DMS153 treated with DMSO at 0.1 percent for 48 hours (cell line): Measurements from ENCODE around the gene PRLR.

ENCODE experiments used
- DNase-seq: peaks from one replicate; lab custom pipeline; 2025; ENCODE audit not compliant: unreplicated experiment; lab: John Stamatoyannopoulos, UW

PRLR gene

GRCh38 chr5:35162848-35163709, 67.2 kb downstream of the PRLR start:
- DNase-seq, result no peak

DNA sequence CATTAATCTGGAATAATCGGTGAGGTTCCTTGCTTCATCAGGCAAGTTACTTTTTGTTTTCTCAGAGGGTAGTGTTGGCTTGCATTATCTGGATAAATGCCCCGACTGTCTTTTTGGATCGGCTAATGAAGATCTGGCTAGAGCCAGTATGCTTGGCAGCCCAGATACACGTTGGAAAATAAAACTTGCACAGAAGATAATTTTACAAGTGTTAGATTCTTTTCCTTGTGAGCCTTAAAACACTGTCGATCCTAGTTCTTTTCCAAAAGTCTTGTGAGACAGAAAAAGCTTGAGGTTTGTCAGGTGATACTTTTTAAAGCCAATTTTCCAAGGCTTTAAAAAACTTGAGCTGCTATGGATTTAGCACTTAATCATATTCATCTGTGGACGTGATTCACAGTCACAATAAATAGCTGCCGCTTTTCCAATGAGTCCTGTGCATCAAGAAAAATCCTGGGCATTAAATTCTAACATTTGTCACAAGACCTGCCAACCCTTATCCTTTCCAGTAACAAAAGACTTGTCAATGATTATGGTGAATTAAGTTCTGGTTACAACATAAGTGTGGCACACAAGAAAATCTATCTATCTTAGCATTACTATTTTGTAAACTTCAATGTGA, 68.5 kb downstream of the PRLR start:
- no peak for DNase-seq

DNA sequence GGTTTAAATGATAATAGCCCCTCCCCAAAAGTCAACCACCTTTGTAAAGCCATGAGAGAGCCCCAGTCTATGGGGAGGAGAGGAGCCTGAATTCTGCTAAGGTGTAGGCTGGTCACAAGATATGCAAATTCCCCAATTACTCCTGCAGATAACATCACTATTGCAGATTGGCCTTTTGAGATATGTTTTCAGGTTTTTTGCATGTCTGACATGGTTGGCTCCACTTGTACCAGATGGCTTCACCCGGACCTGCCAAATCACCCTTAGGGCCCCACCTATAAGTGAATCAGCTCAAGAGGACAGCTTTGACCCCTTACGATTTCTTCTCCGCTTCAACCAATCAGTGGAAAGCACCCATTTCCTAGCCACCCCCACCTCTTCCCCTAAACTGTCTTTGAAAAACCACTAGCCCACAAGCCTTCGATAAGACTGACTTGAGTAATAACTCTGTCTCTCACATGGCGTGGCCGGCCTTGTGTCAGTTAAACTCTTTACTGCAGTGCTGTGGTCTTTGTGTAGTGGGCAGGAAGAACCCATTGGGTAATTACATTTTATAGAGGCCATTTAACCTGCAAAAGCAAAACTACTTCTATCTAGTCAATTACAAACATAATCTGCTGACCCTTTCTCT, 69.7 kb downstream of the PRLR start:
- DNase-seq, result no peak

DNA sequence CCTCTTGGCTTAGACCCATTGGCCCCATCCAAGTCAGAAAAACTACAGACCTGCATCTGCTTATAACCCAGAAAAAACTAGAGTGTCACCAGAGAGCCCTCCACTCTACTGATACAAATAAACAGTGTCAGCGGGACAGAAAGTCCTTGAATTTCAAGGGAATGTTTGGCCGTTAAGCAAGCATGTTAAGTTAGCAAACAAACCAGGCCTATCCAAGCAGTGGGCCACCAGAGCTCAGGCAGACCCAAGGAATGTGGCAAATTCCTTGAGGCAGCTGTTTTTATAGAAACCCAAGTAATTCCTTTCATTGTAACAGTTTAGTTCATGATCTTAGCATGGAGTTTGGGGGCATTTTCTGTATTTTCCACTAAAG, 70.9 kb downstream of the PRLR start:
- no peak for DNase-seq

GRCh38 chr5:35158622-35159369, 71.5 kb downstream of the PRLR start:
- DNase-seq, result no peak

DNA sequence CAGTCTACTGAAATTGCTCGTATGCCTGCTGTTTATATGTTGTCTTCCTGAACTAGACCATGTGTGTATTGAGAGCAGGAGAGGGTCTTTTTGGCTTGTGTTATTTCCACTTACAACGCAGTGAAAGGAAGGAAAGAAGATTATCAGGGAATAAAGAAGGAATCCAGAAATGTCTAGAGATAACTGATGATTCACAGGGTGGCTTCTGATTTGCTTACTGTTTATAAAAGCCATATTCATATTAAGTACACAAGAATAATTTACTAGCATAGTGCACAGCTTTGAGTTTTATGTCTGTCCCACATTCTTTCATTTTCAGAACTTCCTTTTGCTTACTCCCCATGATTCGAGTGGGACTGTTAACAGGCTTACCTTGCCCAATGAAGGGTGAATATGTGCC, 72.1 kb downstream of the PRLR start:
- no peak for DNase-seq

DNA sequence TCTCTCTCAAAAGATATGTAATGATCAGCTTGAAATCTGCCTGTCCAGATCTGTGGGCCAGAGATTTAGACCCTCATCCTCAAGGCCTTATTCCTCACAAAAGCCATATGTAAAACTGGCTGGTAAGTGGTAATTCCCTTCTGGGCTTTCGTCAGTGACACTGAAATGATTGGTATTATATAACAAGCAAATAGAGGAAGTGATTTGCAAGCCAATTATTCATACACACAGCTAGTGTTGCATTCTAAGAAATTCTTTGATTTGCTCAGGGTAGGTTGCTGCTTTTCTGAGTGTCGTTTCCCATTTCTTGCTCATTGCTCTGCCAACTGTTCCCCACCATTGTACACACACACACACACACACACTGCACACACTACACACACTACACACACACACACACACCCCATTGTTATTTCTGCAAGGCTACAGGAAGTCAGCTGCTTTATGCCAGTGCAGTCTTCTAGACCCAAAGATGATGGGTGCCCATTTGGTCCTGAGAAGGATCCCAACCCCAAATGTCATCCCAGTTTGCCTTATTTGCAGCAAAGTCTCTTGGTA, 76.8 kb downstream of the PRLR start:
- no peak for DNase-seq

GRCh38 chr5:35152733-35153132, 77.6 kb downstream of the PRLR start:
- no peak for DNase-seq

GRCh38 chr5:35151146-35151920, 79.0 kb downstream of the PRLR start:
- no peak for DNase-seq

DNA sequence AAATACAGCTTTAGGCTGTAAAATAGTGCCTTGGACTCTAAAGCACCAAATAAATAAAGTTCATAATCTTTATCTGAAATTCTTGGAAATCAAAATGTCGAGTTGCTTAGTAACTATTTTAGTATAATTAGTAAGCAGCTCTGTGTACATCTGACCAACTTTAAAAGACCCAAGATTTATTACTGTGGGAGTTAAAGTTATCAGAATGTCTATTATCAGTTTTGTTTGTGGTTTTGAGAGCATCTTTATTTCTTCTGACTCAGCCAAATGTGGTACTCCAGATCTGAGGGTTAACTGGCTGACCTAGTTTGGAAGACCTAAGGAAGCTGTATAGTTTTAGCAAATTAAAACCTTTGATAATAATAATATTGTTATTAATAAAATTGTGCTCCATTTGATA, 81.2 kb downstream of the PRLR start:
- DNase-seq, result no peak

DNA sequence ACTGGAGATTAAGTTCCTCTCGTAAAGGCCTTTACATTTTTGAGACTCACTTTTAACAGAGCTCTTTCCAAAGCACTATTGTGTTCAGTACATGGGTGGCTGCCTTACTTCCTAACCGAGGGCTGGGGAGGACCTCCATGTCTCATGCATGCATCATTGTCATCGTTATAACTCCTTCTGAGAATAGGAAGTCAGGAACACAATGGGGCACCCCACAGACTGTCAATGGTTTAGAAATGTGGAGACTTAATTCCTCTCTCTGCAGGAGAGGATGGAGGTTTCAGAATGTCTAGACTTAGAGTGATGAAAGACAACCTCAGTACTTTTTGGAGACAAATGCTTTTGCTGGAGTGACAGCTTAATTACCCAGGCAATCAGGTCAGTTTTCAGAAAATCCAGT, 83.9 kb downstream of the PRLR start:
- DNase-seq, result no peak

DNA sequence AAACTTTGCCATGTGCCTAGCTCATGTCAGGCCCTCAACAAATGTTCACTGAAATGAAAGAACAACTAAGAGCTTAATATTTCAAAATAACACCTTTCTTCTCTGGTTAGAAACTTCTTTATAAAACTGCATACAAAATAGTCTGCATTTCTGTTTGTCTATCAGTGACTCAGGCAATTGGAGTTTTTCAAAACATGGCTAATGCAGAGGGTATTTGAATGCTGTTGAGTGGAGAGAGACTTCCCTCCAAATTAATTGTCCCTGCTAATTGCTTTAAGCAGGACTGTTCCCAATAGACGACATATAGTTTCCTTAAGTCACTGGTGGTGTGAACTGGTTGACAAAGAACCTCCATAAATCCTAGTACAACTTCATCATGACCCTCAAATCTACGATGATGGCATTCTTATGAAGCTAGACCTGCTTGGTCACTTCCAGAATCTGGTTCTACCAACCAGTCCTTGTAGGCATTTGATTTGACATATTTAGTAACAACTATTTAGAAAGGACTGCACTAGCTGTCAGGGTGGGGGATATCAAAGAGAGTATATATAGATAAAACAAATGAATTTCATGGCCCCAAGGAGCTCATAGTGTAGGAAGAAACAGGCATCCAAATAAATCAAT, 84.5 kb downstream of the PRLR start:
- no peak for DNase-seq

DNA sequence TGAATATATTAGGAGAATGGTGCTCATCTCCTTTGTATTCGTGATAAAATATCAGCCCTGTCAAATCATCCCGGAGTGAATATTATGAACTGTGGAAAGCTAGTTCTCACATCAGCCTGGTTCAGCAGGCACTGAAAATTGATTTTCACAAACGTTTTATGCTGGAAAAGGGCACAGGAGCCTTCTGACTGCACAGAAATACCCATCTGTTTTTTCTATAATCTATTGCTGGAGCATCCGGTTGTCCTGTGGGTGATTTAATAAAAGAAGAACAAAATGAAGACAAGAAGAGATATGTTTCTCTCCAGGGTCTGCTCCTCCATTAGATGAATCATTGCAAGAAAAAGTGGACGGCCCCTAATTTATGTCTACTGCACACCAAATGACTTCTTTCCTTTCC, 85.3 kb downstream of the PRLR start:
- no peak for DNase-seq

DNA sequence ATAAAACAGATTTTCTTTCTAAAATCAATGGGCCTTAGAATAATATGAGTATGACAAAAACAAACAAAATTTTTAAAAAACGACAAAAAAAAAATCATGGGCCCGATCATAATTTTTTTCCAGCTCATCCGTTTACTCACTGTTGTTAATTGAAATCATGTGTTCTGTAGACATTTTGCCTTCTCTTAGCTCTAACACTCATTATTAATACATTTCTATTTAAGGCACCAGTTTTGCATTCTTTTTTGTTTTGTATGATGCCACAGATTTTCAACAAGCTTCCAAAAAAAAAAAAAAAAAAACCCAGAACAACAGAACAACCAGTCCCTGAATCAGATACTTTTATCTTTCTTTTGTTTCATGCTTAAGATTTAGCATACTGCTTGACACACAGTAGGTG, 86.4 kb downstream of the PRLR start:
- DNase-seq, result no peak

DNA sequence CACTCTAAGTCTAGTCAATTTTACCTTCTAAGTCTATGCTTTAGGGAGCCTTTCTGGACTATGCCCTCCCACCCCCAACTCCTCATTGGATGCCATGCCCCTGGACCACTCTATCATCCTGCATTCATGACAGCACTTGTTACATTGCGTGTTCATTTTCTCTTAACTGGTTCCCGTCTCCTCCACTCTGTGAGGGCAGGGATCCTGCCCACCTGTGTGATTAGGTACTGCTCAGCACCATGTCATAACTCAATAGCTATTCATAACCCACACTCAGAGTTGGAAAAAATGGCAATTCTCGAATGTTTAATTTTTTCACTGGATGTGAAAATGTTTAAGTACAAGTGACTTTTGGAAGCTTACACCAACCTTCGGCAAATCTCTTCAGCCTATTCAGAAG, 88.5 kb downstream of the PRLR start:
- DNase-seq, result no peak

DNA sequence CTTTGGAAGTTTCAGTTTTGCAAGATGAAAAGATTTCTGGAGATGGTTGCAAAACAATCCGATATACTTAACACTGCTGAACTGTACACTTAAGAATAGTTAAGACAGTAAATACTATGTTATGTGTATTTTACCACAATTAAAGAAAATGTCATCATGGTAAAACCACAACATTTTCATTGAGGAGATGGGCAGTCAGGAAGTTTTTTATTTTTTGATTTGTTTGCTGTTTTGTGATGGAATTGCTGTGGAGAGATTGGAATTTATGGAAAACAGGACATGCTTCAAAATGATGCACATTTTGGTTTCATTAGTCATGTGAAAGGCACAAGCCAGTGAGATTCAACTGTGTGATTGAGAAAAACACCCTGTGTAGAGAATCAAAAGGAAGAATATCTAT, 92.1 kb downstream of the PRLR start:
- DNase-seq, result no peak

DNA sequence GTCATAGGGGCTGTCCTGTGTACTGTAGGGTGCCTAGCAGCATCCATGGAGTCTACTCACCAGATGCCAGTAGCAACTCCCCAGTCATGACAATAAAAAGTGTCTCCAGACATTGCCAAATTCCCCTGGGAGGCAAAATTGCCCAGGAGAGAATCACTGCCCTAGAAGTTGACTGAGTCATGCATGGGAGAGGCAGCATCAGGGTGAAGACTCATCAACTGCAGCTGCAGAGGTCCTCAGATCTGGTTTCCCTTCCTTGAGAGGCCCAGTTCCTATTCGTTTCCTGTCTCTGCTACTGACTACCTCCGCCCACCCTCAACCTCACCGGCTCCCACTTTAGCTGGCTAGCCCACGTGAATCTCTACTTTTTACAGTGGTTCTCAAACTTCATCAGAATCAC, 93.9 kb downstream of the PRLR start:
- DNase-seq, result no peak

GRCh38 chr5:35135239-35135700, 95.0 kb downstream of the PRLR start:
- no peak for DNase-seq

DNA sequence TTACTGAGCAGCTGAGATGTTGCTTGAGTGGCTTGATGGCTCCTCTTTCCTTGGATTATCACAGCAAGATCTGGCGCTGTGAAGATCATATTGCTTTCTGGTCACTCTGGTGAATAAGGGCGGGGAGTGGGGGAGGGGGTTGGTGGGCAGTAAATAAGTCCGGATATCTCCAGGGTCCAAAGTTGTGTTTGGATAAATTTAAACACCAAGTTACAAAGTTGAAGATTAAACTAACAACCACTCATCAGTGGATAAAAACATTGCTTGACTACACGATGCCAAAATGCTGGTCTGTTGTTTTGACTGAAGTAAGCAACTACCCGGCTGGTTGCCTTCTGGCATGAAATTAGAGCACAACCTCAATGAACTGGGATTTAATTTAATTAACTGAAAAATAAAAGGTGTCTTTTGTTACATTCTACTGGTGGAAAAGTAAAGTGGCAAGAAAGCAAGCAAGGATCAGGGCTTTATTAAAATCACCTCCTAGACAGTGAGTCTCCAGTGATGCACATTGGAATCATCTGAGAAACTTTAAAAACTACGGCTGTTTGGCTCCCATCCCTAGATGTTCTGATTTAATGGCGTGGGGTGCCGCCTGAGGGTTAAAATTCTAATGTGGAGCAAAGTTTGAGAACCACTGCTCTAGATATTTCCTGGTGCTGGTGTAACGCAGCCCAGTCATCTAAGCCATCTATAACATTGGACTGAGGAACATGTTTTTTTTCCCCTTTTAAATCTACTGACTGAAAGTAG, 95.8 kb downstream of the PRLR start:
- DNase-seq, result no peak
